Sigmoid colon (tissue), 4 donors: ENCODE results near the gene FOXP1.

Experiments used
- CTCF ChIP-seq, 4 experiments: fragments of 450-650 bp in 3 of 4; fragments of 200-600 bp in 1 of 4; IDR thresholded peaks; one replicate each; pipeline ENCODE4 v1.5.1; 2016 to 2019; ENCODE audit warnings: antibody characterized with exemption in 4 of 4, mild to moderate bottlenecking in 3 of 4, moderate library complexity in 2 of 4
- EP300 ChIP-seq, 4 donors: sonication (generic); formaldehyde crosslinking; IDR thresholded peaks; one replicate each; pipeline ENCODE4 v1.6.1; 2017; ENCODE audit warnings: antibody characterized with exemption in 4 of 4
- POLR2A ChIP-seq, 2 donors: fragments of 450-650 bp; IDR thresholded peaks; one replicate each; pipeline ENCODE4 v1.6.1; 2016; ENCODE audit warnings: antibody characterized with exemption in 2 of 2, mild to moderate bottlenecking in 2 of 2, moderate library complexity in 2 of 2
- POLR2AphosphoS5 ChIP-seq, 4 donors: sonication (generic); formaldehyde crosslinking; IDR thresholded peaks; one replicate each; pipeline ENCODE4 v1.6.1; 2017; ENCODE audit warnings: antibody characterized with exemption in 4 of 4

DNA sequence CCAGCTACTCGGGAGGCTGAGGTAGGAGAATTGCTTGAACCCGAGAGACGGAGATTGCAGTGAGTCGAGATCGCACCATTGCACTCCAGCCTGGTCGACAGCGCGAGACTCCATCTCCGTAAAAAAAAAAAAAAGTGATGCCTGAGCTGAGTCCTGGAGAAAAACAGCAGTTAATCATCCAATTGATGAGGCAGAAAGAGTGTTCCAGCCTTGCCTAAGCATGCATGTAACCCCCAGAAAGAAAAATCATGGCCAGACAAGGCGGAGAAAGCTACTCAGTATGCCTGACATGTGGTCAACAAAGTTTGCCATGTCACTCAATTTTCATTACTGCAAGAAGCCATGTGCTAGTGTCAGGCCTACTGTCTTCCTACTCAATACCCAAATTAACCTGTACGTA, 678.0 kb downstream of the FOXP1 start:
- TF ChIP-seq CTCF (IDR thresholded peaks at IDR 0.05) (no peak), POLR2A (IDR thresholded peaks at IDR 0.05) (no peak), POLR2AphosphoS5 (IDR thresholded peaks at IDR 0.05) (no peak), EP300 (IDR thresholded peaks at IDR 0.05) (no peak)
